HG03342 (cell line): ENCODE measurements around the gene TNFRSF4.

Experiments
- ATAC-seq: cut with Tn5 transposase; IDR thresholded peaks from one replicate; pipeline ENCODE4 v1.9.1; 2021; ENCODE audit warnings: mild to moderate bottlenecking, moderate library complexity; ENCODE audit not compliant: unreplicated experiment

Gene TNFRSF4

DNA sequence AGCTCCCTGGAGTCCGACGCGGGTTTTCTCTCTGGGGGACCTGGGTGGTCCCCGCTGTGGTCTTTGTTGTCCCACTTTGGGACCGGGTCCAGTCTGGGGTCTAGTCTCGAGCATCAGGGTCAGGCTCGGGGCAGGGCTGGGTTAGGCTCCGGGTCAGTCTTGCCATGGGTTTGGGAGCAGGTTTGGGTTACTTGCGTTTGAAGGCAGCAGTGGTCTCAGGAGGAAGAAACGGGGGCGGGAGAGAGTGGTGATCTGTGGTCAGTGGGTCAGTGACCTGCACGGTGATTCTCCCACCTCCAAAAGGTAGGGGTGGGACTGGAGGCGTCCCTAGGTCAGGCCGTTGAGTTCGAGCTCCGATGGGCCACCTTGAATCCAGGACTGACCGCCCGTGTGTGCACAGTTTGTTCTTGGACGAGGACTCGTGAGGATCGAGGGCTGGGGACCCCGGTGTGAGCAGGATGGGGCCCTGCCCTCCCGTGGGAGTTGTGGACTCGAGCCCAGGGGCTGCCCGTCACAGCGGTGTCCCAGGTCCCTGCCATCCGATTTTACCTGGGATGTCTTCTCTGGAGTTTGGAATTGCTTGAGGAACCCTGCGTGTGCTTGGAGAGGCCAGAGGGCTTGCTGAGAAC is 20.3 kb upstream of the TNFRSF4 start:
- ATAC-seq = no peak

DNA sequence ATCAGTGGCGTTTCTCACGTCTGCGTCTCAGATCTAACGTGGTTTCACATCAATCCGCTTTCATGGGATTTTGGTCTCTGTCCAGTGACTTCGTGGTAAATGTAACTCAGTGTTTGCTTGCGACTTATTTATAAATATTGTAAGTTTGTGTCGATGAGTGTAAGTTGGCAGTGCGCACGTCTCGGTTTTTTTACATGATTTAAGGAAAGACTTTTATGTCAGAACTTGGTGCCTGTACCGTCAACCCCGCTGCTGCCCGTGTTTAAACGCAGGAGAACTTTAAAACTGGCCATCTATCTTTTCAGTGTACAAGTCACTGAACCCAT is 19.6 kb upstream of the TNFRSF4 start:
- no peak for ATAC-seq

DNA sequence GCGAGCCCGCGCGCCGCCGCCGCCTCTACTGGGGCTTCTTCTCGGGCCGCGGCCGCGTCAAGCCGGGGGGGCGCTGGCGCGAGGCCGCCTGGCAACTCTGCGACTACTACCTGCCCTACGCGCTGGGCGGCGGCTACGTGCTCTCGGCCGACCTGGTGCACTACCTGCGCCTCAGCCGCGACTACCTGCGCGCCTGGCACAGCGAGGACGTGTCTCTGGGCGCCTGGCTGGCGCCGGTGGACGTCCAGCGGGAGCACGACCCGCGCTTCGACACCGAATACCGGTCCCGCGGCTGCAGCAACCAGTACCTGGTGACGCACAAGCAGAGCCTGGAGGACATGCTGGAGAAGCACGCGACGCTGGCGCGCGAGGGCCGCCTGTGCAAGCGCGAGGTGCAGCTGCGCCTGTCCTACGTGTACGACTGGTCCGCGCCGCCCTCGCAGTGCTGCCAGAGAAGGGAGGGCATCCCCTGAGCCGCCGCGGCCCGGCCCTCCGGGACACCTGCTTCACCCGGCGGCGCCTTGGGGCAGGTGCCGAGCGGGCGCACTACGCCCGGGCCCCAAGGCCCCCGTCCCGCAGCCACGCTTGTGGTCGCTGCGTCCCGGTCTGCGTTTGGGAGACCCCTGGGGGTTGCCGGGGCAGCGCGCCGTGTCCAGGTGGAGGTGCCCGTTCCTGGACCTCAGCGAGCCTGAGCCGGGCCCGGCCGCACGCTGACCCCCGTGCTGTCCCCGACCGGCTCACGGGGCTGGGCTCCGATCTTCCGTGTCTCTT is 19.0 kb upstream of the TNFRSF4 start:
- ATAC-seq = no peak

- no peak for ATAC-seq
These were observed 18.3 kb upstream of the TNFRSF4 start, which contains the start of gene B3GALT6 for GRCh38 chr1:1232208-1232795. B3GALT6 (plus strand) TSS chr1:1232237; CDS start chr1:1232279, 42 bp downstream.

DNA sequence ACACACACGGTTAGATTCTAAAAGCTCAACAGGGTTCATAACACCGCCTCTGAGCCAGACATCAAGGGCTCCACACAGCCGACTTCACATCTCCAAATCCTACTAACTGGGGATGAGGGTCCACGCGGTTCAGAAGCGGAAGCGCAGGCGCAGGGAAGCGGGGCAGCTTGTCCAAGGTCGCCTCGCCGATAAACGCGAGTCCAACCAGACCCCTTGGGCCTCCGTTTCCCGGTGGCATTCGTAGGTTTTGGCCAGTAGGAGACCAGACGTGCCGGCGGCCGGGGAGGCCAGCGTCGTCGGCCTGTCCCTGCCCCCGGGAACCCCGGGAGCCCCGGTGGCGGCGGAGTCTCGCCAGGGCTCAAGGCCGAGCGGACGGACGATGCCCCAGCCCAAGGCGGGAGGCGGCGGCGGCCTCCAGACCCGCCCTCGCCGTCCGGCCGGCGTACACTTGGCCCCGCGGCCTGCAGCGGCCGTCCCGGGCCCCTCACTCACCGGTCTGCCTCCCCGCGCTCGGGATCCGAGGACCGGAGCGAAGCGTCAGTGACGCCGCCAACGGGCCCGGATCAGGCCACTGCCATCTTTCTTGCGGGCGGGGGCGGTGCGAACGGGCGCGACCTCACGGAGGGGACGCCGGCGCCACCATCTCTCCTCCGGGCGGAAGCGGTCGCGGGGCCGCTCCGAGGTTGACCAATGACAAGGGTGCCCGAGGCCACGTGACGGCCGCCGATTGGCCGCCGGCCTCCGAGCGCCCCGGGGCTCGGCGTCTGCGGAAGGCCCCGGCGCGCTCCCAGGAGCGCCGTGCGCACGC is 17.7 kb upstream of the TNFRSF4 start, which contains the start of gene SDF4:
SDF4 (minus strand) TSS at position 602 of the 808 bp plus-strand sequence. CDS start 3,229 bp downstream, outside the sequence.
- peak; percentile 92 for ATAC-seq

DNA sequence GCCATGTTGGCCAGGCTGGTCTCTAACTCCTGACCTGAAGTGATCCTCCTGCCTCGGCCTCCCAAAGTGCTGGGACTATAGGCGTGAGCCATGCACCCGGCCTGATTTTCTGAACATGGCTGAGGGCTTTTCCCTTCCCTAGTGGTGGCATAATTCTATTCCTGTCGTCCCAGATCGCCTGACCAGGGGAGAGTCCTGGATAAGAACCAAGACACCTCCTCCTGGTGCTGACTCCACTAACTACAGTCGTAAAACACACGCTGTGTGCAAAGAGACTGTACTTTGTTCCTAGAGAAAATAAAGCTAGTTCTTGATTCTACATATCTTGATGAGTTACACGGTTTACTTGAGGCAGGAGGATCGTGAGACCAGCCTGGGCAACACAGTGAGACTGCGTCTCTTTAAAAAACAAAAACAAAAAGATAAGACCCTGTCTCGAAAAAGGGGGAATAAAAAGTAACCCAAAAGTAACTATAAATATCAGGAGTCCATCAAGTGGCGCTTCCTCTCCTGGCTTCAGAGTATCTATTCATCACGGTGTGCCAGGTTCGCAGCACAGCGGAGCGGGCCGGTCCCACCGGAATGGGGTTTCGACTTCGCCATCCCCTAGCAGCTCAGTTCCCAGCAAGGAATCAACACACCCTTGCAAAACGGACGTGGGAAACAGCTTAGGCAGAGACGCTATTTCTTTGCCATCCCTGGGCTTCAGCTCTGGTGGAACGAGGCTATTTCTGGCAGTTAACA is 16.9 kb upstream of the TNFRSF4 start:
- no peak for ATAC-seq

- no peak for ATAC-seq
These were observed 15.8 kb upstream of the TNFRSF4 start for GRCh38 chr1:1229770-1230169.

GRCh38 chr1:1228596-1229321 is 14.8 kb upstream of the TNFRSF4 start:
- no peak for ATAC-seq

DNA sequence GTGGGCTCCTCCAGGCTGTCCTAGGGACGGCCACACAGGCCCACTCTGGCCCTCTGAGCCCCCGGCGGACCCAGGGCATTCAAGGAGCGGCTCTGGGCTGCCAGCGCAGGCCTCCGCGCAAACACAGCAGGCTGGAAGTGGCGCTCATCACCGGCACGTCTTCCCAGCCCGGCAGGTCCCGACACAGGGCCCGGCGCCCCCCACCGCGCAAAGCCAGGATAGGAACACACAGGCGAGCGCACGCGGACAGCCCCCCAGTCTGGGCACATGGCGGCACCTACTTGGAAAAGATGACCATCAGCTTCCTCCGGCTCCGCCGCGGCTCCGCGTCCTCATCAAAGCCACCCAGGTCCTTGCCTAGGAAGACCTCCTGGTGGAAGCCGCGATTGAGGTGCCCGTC is 14.2 kb upstream of the TNFRSF4 start:
- no peak for ATAC-seq

GRCh38 chr1:1227386-1227785 is 13.4 kb upstream of the TNFRSF4 start:
- ATAC-seq = no peak

DNA sequence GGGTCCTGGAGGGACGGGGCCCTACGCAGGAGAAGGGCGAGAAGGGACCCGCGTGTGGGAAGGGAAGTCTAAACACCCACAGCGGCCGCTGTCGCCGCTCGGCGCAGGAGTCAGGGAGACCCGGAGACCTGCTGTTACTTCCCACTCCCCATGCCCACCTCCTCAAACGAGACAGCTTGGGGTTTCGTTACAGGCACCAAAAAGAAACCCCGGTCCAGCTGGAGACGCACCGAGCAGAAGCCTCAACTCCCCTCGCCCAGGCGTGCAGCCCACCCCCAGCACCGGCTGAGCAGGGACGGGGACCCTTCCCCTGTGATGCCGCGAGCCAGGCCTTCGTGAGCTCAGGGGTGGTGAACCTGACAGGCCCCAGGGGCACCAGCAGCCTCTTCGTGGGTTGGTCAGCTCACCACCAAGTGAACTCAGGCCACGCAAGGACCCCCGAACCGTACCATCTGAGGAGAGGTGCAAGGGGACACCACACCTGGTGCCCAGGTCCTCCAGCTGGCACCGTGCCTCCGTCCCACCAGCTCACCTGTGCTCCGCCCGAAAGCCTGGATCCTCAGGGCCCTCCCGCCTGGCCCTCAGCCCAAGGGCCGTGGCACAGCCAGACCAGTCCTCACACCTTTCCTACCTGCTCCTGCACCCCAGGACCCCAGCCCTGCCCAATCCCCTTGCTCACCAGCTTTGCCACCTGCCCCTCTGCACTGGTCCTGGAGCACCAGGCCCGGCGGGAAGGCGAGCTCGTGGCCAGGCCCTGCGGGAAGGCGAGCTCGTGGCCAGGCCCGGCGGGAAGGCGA is 12.8 kb upstream of the TNFRSF4 start:
- no peak for ATAC-seq

GRCh38 chr1:1225913-1226312 is 12.0 kb upstream of the TNFRSF4 start:
- no peak for ATAC-seq

DNA sequence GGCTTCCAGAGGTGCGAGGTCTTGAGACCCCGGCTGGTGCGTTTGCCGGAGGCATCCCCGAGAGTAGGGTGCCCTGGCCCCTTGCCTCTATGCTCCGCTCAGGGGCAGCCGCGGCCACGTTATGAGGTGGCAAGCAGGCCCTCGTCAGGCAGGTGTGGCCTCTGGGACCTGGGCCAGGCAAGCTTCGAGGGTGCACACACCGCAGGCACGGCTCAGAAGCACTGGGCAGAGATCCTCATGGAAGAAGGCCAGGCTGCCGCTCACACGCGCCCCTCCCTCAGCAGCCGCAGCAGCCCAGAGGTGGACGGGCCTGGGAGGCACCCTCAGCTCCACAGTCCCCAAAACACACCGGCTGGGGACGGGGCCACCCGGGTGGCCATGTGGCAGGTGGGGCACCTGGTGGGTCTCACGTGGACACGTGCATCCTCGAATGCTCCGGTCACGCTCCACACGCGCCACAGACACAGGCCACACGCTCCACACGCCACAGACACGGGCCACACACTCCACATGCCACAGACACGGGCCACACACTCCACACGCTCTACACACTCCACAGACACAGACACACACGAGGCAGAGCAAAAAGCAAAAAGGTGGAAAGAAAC is 11.4 kb upstream of the TNFRSF4 start:
- ATAC-seq = no peak

DNA sequence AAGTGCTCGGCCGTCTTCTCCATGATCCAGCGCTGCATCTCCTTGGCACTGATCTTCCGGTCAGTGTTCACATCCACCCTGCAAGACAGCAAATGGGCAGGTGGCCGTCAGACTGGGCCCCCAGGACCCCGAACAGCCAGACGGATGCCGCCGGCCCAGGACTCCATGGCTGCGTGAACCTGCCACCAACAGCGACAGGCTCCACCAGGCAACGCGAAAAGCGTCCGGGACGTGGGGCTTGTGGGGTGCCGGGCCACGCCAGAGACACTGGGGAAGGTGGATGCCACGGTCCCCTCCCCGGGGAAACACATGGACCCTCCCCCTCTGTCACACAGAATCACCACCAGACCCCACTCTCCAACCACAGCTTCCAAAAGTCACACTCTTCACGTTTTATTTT is 9.9 kb upstream of the TNFRSF4 start:
- ATAC-seq = no peak

DNA sequence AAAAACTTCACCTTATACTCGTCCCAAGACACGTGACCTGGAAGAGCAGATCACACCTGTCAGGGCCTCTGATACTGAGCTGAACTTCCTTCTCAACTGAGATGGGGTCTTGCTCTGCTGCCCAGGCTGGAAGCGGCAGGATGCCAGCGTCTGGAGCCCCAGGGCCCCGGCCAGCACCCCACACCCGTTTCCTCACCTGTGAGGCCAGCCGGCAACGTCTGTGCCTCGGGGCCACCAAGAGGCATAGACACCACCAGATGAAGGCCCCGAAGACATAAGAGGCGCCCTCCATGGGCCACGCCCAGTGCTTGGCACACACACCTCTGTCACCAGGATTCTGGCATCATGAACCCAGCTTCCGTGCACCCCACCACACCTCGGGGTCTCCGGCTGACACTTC is 9.4 kb upstream of the TNFRSF4 start:
- ATAC-seq = no peak

- no peak for ATAC-seq
These were observed 8.7 kb upstream of the TNFRSF4 start for GRCh38 chr1:1222575-1223225.

GRCh38 chr1:1221887-1222574 is 8.1 kb upstream of the TNFRSF4 start:
- no peak for ATAC-seq

- no peak for ATAC-seq
These were observed 6.2 kb upstream of the TNFRSF4 start for GRCh38 chr1:1220197-1220596.
